ENCODE results near the gene ATP6V0A4. TPM values are rescaled to one million over a fixed set of nuclear protein-coding genes. Genes with fewer than 3 reads are reported as not detected.
"Not testable (repeated sequence)": the region's sequence is repeated elsewhere in the genome, so short reads cannot be mapped to it uniquely, and the experiment has no call there.

ATP6V0A4 gene
- total and polyA plus RNA-seq, 7 donors = not detected

DNA sequence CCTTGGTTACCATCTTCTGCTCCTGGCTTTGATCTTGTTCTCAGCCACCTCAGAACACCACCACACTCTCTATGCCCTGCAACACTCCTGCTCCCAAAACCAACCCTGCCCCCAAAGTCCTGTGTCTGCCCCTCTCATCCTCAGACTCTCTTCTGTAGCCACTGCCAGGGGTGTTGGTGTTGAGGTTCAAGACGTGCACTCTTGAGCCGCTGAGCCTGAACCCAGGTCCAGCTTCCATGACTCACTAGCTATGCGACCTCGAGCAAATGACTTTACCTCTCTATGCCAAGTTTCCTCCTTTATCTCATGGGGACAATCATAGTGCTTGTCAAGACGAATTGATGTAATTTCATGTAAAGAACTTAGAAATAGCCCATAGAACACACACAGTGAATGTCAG, 840 bp upstream of the ATP6V0A4 start:
- TF ChIP-seq, protein P1, sequence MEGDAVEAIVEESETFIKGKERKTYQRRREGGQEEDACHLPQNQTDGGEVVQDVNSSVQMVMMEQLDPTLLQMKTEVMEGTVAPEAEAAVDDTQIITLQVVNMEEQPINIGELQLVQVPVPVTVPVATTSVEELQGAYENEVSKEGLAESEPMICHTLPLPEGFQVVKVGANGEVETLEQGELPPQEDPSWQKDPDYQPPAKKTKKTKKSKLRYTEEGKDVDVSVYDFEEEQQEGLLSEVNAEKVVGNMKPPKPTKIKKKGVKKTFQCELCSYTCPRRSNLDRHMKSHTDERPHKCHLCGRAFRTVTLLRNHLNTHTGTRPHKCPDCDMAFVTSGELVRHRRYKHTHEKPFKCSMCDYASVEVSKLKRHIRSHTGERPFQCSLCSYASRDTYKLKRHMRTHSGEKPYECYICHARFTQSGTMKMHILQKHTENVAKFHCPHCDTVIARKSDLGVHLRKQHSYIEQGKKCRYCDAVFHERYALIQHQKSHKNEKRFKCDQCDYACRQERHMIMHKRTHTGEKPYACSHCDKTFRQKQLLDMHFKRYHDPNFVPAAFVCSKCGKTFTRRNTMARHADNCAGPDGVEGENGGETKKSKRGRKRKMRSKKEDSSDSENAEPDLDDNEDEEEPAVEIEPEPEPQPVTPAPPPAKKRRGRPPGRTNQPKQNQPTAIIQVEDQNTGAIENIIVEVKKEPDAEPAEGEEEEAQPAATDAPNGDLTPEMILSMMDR (IDR thresholded peaks at IDR 0.05) = no peak
- no peak for TF ChIP-seq POLR2AphosphoS5 (IDR thresholded peaks at IDR 0.05)
- no peak for TF ChIP-seq POLR2A (IDR thresholded peaks at IDR 0.05)
- no peak for TF ChIP-seq EP300 (IDR thresholded peaks at IDR 0.05)
- H3K4me1 ChIP-seq = no peaks in the 10 kb centered on the region
- no peaks in the 10 kb centered on the region for H3K9me3 ChIP-seq
- no peaks in the 10 kb centered on the region for H3K36me3 ChIP-seq
- H3K27ac ChIP-seq = no peak overlapping the region
- DNase-seq = no peak
- 50 to 77% methylated on average over 5 of the region's 5 CpGs for WGBS, 2 donors
- intact Hi-C loops (cut with DNase I) = no loop called here
- H3K4me3 ChIP-seq = no peak overlapping the region
- H3K27me3 ChIP-seq = peaks cover 0 to 7% (median 0%) of the 10 kb centered on the region in 3 donors

DNA sequence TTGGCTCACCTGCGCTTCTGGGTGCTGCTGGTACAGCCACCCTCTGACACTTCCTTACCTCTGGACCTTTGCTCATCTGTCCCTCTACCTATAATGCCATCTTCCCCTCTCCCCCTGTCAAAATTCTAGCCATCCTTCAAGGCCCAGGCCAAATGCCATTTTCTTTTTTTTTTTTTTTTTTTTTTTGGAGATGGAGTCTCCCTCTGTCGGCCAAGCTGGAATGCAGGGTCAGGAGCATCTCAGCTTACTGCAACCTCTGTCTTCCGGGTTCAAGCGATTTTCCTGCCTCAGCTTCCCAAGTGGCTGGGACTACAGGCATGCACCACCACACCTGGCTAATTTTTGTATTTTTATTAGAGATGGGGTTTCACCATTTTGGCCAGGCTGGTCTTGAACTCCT, 950 bp downstream of the ATP6V0A4 start:
- H3K36me3 ChIP-seq; H3K27me3 ChIP-seq; intact Hi-C loops (cut with DNase I); H3K4me3 ChIP-seq; H3K27ac ChIP-seq; H3K9me3 ChIP-seq; DNase-seq; H3K4me1 ChIP-seq: not testable (repeated sequence)
- 75 to 95% methylated on average over 4 of the region's 4 CpGs for WGBS, 2 donors

DNA sequence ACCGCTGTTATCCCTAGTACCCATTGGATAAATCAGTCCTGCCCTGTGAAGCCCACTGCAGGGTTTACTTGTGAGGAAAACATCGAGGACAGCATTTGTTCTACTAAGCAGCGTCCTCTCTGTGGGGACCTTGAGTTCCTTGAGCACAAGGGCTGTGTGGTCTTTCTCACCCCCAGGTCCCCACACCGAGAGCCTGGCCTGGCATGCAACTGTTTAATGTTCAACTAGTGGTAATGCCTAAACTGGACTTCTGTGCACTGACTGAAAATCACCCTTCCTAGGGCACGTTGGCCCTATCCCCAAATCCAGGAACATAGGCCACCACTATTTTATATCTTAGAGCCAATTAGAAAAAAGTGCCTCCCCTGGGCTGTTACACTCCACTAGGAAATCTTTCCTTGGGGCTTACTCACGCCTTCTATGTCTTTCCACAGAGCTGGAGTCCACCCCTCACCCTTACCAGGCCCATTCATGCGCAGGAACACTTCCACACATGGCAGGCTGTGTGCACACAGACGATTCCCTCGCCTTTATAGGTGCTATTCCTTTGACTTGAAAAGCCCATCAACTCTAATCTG, 1.9 kb downstream of the ATP6V0A4 start:
- peaks cover 0 to 7% (median 0%) of the 10 kb centered on the region in 3 donors for H3K27me3 ChIP-seq
- DNase-seq = no peak
- H3K27ac ChIP-seq = no peak overlapping the region
- H3K36me3 ChIP-seq = no peaks in the 10 kb centered on the region
- 84 to 88% methylated on average over 9 of the region's 9 CpGs for WGBS, 2 donors
- intact Hi-C loops (cut with DNase I) = no loop called here
- H3K4me1 ChIP-seq = no peaks in the 10 kb centered on the region
- TF ChIP-seq POLR2A (IDR thresholded peaks at IDR 0.05) (no peak), POLR2AphosphoS5 (IDR thresholded peaks at IDR 0.05) (no peak), EP300 (IDR thresholded peaks at IDR 0.05) (no peak)
- TF ChIP-seq, protein P1 (IDR thresholded peaks at IDR 0.05) = no peak
- no peaks in the 10 kb centered on the region for H3K9me3 ChIP-seq
- no peak overlapping the region for H3K4me3 ChIP-seq

DNA sequence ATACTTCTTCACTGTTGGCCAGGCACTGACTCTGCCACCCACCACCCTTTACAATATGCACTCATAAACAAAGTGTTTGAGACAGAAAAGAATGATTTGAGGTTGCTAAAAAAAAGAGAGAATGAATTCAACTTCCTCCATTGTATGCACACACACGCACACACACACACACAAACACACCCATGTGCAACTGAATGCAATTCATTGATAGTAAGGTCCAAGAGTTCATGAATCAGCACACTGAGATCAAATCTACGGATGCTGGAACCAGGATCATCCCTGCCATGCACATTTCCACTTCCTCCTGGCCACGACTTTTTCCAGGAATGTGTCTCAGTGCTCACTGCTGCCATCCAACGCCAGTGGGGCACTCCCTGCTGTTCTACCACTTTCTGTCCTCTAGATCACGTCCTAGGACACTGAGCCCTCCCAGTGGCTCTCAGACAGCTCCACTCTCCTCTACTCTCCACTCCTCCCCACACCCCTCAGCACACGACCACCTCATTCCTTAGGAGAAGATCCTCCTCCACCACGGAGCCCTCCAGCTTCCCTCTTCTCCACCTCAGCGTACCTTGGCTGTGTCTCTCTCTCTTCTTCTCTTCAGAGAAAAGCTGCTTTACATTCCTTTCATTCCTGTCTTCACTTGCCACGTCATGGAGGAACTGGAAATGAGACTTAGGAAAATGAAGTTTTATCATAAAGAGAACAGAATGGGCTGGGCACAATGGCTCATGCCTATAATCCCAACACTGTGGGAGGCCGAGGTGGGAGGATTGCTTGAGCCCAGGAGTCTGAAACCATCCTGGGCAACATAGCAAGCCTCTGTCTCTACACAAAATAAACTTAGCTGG, 12.2 kb downstream of the ATP6V0A4 start:
- H3K36me3 ChIP-seq = no peaks in the 10 kb centered on the region
- no peak for TF ChIP-seq EP300 (IDR thresholded peaks at IDR 0.05)
- no peak for TF ChIP-seq POLR2AphosphoS5 (IDR thresholded peaks at IDR 0.05)
- TF ChIP-seq POLR2A (IDR thresholded peaks at IDR 0.05) = no peak
- TF ChIP-seq, protein P1 (IDR thresholded peaks at IDR 0.05) = no peak
- H3K27me3 ChIP-seq = no peaks in the 10 kb centered on the region
- H3K9me3 ChIP-seq = no peaks in the 10 kb centered on the region
- no peak overlapping the region for H3K27ac ChIP-seq
- WGBS, 2 donors = 40 to 65% methylated on average over 10 of the region's 10 CpGs
- no peak for DNase-seq
- intact Hi-C loops (cut with DNase I) = no loop called here
- H3K4me1 ChIP-seq = no peaks in the 10 kb centered on the region
- no peak overlapping the region for H3K4me3 ChIP-seq

DNA sequence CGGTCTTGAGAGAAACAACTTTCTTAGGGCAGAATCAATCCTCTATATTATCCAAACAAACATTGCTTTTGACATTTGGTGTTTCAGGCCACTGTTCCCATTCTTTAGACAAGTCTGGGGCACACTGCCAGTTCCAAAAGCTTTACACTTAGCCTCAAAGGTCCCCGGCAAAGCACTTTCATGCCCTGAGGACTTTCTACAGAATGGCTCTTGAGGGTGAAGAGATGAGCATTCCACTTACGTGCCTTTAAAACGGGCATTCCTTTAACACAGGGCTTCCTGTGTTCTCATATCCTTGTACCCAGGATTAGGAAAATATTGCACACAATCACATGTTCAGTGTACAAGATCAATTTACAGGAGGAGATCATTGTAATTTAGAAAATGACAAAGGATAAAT, 13.3 kb downstream of the ATP6V0A4 start:
- TF ChIP-seq, protein P1 (IDR thresholded peaks at IDR 0.05) = no peak
- no peak for TF ChIP-seq POLR2AphosphoS5 (IDR thresholded peaks at IDR 0.05)
- no peak for TF ChIP-seq POLR2A (IDR thresholded peaks at IDR 0.05)
- no peak for TF ChIP-seq EP300 (IDR thresholded peaks at IDR 0.05)
- H3K27me3 ChIP-seq = no peaks in the 10 kb centered on the region
- no peaks in the 10 kb centered on the region for H3K9me3 ChIP-seq
- H3K36me3 ChIP-seq = no peaks in the 10 kb centered on the region
- no peak overlapping the region for H3K27ac ChIP-seq
- H3K4me1 ChIP-seq = no peaks in the 10 kb centered on the region
- intact Hi-C loops (cut with DNase I) = no loop called here
- 79 to 82% methylated on average over 4 of the region's 4 CpGs for WGBS, 2 donors
- DNase-seq = no peak
- no peak overlapping the region for H3K4me3 ChIP-seq
